WTC11 (cell line): ENCODE measurements around the gene CACNB1. TPM values are rescaled to one million over a fixed set of nuclear protein-coding genes. Genes with fewer than 3 reads are reported as not detected.
A peak's percentile ranks its signal among the peaks of the same experiment; 100 is the strongest.

ENCODE experiments used
- ATAC-seq: fragments of 200-7000 bp; cut with Tn5 transposase; 2 replicates; pipeline ENCODE4 v1.10.0; 2021; ENCODE audit warnings: mild to moderate bottlenecking, moderate library complexity
- CTCF ChIA-PET: fragments of 300-600 bp; sonication (Branson Sonifier 250); formaldehyde crosslinking; loops from one replicate; lab custom pipeline; 2021; ENCODE audit warnings: antibody characterized with exemption; lab: Charles Lee
- POLR2A ChIA-PET: fragments of 350-600 bp; sonication (Branson Sonifier 250); formaldehyde crosslinking; loops from one replicate; lab custom pipeline; 2021; ENCODE audit warnings: antibody characterized with exemption; lab: Charles Lee
- DNase-seq: peaks from one replicate; pipeline ENCODE4 v3.0.0; 2021; ENCODE audit warnings: low spot score
- H3K27ac Mint-ChIP-seq: 2 replicates; pipeline ENCODE4 v1.8.0; 2021; ENCODE audit warnings: mixed read lengths
- H3K27me3 Mint-ChIP-seq: 2 replicates; pipeline ENCODE4 v1.8.0; 2021; ENCODE audit warnings: low read depth, mild to moderate bottlenecking, moderate library complexity, mixed read lengths
- H3K36me3 Mint-ChIP-seq: 2 replicates; pipeline ENCODE4 v1.8.0; 2021; ENCODE audit warnings: mixed read lengths
- H3K4me1 Mint-ChIP-seq: 2 replicates; pipeline ENCODE4 v1.8.0; 2022; ENCODE audit warnings: mixed read lengths
- H3K4me3 Mint-ChIP-seq: 2 replicates; pipeline ENCODE4 v1.8.0; 2021; ENCODE audit warnings: mild to moderate bottlenecking, moderate library complexity, mixed read lengths
- H3K9me3 Mint-ChIP-seq: 2 replicates; pipeline ENCODE4 v1.8.0; 2021; ENCODE audit warnings: mixed read lengths
- CREM ChIP-seq: sonication (generic); formaldehyde crosslinking; IDR thresholded peaks from 2 replicates; pipeline ENCODE4 v1.8.1; 2022; ENCODE audit warnings: mild to moderate bottlenecking, missing genetic modification reagents, moderate library complexity
- EMX1 ChIP-seq: fragments of 250-450 bp; sonication (Bioruptor Pico); IDR thresholded peaks from 2 replicates; pipeline ENCODE4 v1.8.0; 2021; ENCODE audit warnings: mild to moderate bottlenecking
- ETV6 ChIP-seq: sonication (generic); formaldehyde crosslinking; IDR thresholded peaks from 2 replicates; pipeline ENCODE4 v1.8.1; 2022; ENCODE audit warnings: mild to moderate bottlenecking, missing genetic modification reagents
- FOXJ3 ChIP-seq: sonication (generic); formaldehyde crosslinking; IDR thresholded peaks from 2 replicates; pipeline ENCODE4 v1.9.0; 2021; ENCODE audit warnings: missing genetic modification reagents, mild to moderate bottlenecking, borderline replicate concordance
- NR1H2 ChIP-seq: sonication (generic); formaldehyde crosslinking; IDR thresholded peaks from 2 replicates; pipeline ENCODE4 v1.9.0; 2021; ENCODE audit warnings: mild to moderate bottlenecking, moderate library complexity, missing genetic modification reagents
- TCF7 ChIP-seq: sonication (generic); formaldehyde crosslinking; IDR thresholded peaks from 2 replicates; pipeline ENCODE4 v1.8.0; 2022; ENCODE audit warnings: mild to moderate bottlenecking, low read depth, missing genetic modification reagents, moderate library complexity
- total RNA-seq: library from RNA; stranded (reverse); gene quantifications from 3 replicates; pipeline ENCODE4 v1.2.3, GENCODE V29; 2021
- TF ChIP-seq, protein P1 (sequence below): fragments of 200-600 bp; IDR thresholded peaks from 2 replicates; pipeline ENCODE4 v1.8.0; 2022; ENCODE audit warnings: antibody characterized with exemption
- TF ChIP-seq, protein P2 (sequence below): sonication (generic); formaldehyde crosslinking; IDR thresholded peaks from 2 replicates; pipeline ENCODE4 v1.8.1; 2022; ENCODE audit warnings: mild to moderate bottlenecking, missing genetic modification reagents, moderate library complexity, borderline replicate concordance
- TF ChIP-seq, protein P3 (sequence below): sonication (generic); formaldehyde crosslinking; IDR thresholded peaks from 2 replicates; pipeline ENCODE4 v1.8.0; 2023; ENCODE audit warnings: missing genetic modification reagents, mild to moderate bottlenecking, borderline replicate concordance
- TF ChIP-seq, protein P4 (sequence below): sonication (generic); formaldehyde crosslinking; IDR thresholded peaks from 2 replicates; pipeline ENCODE4 v1.8.0; 2023; ENCODE audit warnings: missing genetic modification reagents
- TF ChIP-seq, protein P5 (sequence below): sonication (generic); formaldehyde crosslinking; IDR thresholded peaks from 2 replicates; pipeline ENCODE4 v1.8.1; 2022; ENCODE audit warnings: low read depth, mild to moderate bottlenecking, moderate library complexity, missing genetic modification reagents, borderline replicate concordance
- TF ChIP-seq, protein P6 (sequence below): sonication (generic); formaldehyde crosslinking; IDR thresholded peaks from 2 replicates; pipeline ENCODE4 v1.8.1; 2023; ENCODE audit warnings: mild to moderate bottlenecking, missing genetic modification reagents, moderate library complexity
- TF ChIP-seq, protein P7 (sequence below): fragments of 250-450 bp; sonication (Bioruptor Pico); IDR thresholded peaks from 2 replicates; pipeline ENCODE4 v1.9.0; 2021; ENCODE audit warnings: moderate library complexity, mild to moderate bottlenecking, inconsistent platforms, borderline replicate concordance

CACNB1 gene
- total RNA-seq, 1 experiment from 2014 or later: 17.0 TPM

DNA sequence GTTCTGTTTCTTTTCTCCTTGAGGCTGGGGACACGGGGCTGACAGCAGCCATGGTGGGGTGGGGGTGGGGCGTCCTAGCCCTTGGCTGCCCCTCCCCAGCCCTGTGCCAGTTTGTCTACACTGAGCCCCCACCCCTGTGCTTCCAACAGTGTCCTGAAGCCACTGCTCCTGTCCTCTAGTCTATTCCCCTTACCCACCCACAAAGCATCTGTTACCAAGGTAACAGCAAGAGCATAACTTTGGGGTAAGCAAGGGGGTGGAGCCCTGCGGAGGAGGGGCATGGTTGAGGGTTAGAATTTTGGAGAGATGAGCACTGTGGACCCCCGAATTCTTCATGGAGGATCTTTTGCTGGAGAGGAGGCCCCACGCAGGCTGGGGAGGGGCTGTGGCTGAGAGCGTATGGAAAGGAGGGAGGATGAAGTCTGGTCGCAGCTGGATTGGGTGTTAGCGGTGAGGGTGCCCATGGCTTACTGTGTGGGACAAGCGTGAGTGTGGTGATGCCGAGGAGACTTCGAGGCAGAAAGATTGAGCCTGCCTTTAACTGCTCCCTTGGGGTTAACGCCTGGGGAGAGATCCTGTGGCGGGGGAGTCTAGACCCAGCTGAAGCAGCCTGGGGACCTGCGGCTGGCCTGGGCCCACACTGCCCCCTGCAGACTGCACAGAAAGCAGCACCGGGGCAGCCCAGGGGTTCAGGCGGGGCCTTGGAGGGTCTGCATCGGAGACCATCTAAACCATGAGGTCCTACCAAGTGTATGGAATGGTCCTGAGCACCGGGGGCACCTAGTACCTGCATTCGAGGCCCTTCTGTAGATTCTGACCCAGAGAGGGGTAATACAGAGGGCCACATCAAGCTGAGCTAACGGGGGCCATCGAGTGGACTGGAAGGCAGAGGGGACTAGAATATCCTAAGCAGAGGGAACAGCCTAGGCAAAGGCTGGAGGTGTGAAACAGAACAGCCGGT lies 34.4 kb upstream of the CACNB1 start (continued):
- TF ChIP-seq, protein P1, sequence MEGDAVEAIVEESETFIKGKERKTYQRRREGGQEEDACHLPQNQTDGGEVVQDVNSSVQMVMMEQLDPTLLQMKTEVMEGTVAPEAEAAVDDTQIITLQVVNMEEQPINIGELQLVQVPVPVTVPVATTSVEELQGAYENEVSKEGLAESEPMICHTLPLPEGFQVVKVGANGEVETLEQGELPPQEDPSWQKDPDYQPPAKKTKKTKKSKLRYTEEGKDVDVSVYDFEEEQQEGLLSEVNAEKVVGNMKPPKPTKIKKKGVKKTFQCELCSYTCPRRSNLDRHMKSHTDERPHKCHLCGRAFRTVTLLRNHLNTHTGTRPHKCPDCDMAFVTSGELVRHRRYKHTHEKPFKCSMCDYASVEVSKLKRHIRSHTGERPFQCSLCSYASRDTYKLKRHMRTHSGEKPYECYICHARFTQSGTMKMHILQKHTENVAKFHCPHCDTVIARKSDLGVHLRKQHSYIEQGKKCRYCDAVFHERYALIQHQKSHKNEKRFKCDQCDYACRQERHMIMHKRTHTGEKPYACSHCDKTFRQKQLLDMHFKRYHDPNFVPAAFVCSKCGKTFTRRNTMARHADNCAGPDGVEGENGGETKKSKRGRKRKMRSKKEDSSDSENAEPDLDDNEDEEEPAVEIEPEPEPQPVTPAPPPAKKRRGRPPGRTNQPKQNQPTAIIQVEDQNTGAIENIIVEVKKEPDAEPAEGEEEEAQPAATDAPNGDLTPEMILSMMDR: peak; percentile 67
- TF ChIP-seq, protein P2, sequence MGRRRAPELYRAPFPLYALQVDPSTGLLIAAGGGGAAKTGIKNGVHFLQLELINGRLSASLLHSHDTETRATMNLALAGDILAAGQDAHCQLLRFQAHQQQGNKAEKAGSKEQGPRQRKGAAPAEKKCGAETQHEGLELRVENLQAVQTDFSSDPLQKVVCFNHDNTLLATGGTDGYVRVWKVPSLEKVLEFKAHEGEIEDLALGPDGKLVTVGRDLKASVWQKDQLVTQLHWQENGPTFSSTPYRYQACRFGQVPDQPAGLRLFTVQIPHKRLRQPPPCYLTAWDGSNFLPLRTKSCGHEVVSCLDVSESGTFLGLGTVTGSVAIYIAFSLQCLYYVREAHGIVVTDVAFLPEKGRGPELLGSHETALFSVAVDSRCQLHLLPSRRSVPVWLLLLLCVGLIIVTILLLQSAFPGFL (CRISPR knock-in tag): no peak
- no peak for TF ChIP-seq NR1H2
- no peak for TF ChIP-seq TCF7
- 0 out of 2 replicates have a peak, but pooled peaks have one; percentile 19 for TF ChIP-seq ETV6 (CRISPR knock-in tag)
- TF ChIP-seq FOXJ3 (CRISPR knock-in tag): no peak
- TF ChIP-seq, protein P3, sequence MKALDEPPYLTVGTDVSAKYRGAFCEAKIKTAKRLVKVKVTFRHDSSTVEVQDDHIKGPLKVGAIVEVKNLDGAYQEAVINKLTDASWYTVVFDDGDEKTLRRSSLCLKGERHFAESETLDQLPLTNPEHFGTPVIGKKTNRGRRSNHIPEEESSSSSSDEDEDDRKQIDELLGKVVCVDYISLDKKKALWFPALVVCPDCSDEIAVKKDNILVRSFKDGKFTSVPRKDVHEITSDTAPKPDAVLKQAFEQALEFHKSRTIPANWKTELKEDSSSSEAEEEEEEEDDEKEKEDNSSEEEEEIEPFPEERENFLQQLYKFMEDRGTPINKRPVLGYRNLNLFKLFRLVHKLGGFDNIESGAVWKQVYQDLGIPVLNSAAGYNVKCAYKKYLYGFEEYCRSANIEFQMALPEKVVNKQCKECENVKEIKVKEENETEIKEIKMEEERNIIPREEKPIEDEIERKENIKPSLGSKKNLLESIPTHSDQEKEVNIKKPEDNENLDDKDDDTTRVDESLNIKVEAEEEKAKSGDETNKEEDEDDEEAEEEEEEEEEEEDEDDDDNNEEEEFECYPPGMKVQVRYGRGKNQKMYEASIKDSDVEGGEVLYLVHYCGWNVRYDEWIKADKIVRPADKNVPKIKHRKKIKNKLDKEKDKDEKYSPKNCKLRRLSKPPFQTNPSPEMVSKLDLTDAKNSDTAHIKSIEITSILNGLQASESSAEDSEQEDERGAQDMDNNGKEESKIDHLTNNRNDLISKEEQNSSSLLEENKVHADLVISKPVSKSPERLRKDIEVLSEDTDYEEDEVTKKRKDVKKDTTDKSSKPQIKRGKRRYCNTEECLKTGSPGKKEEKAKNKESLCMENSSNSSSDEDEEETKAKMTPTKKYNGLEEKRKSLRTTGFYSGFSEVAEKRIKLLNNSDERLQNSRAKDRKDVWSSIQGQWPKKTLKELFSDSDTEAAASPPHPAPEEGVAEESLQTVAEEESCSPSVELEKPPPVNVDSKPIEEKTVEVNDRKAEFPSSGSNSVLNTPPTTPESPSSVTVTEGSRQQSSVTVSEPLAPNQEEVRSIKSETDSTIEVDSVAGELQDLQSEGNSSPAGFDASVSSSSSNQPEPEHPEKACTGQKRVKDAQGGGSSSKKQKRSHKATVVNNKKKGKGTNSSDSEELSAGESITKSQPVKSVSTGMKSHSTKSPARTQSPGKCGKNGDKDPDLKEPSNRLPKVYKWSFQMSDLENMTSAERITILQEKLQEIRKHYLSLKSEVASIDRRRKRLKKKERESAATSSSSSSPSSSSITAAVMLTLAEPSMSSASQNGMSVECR: no peak
- no peak for TF ChIP-seq CREM (CRISPR knock-in tag)
- TF ChIP-seq EMX1 (CRISPR knock-in tag): no peak
- TF ChIP-seq, protein P4, sequence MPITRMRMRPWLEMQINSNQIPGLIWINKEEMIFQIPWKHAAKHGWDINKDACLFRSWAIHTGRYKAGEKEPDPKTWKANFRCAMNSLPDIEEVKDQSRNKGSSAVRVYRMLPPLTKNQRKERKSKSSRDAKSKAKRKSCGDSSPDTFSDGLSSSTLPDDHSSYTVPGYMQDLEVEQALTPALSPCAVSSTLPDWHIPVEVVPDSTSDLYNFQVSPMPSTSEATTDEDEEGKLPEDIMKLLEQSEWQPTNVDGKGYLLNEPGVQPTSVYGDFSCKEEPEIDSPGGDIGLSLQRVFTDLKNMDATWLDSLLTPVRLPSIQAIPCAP (CRISPR knock-in tag): no peak

DNA sequence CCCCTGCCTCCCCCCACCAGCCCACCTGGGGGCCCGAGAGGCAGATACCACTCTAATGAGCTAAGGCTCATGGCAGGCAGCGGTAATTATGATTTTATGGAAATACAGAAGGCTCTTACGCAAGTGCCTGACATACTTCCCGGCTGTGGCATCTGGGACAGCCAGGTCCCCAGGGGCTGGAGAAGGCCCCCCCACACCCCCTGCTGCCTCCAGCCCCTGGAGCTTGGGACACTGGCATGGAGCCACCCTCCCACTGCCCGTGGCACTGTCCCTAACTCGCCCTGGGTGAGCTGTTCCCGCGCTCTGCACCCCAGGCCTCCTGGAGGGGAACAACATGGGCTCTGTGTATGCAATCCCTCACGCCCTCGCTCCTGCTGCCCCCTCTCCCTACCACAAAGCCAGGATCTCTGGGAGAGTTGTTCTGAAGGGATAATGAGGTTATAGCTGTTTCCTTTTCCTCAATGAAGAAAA lies 33.7 kb upstream of the CACNB1 start:
- Mint-ChIP-seq H3K36me3 (no peaks in the 10 kb centered on the region), H3K4me1 (peaks cover 19% of the 10 kb centered on the region), H3K27ac (no peak overlapping the region), H3K4me3 (peak overlapping the region; percentile 58), H3K27me3 (peaks cover 14% of the 10 kb centered on the region; the same call in 1 of the 2 replicates), H3K9me3 (no peaks in the 10 kb centered on the region)
- TF ChIP-seq, protein P5, sequence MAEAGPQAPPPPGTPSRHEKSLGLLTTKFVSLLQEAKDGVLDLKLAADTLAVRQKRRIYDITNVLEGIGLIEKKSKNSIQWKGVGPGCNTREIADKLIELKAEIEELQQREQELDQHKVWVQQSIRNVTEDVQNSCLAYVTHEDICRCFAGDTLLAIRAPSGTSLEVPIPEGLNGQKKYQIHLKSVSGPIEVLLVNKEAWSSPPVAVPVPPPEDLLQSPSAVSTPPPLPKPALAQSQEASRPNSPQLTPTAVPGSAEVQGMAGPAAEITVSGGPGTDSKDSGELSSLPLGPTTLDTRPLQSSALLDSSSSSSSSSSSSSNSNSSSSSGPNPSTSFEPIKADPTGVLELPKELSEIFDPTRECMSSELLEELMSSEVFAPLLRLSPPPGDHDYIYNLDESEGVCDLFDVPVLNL (CRISPR knock-in tag): no peak
- TF ChIP-seq, protein P6, sequence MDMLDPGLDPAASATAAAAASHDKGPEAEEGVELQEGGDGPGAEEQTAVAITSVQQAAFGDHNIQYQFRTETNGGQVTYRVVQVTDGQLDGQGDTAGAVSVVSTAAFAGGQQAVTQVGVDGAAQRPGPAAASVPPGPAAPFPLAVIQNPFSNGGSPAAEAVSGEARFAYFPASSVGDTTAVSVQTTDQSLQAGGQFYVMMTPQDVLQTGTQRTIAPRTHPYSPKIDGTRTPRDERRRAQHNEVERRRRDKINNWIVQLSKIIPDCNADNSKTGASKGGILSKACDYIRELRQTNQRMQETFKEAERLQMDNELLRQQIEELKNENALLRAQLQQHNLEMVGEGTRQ (CRISPR knock-in tag): no peak
- TF ChIP-seq, protein P7, sequence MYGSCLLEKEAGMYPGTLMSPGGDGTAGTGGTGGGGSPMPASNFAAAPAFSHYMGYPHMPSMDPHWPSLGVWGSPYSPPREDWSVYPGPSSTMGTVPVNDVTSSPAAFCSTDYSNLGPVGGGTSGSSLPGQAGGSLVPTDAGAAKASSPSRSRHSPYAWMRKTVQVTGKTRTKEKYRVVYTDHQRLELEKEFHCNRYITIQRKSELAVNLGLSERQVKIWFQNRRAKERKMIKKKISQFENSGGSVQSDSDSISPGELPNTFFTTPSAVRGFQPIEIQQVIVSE (CRISPR knock-in tag): no peak
- DNase-seq (no peak), ATAC-seq (no peak)
- ChIA-PET CTCF (interaction anchor here (0.6 to 5.7 kb wide), 15 partner anchors 8 to 408 kb away, joined by 3 to 112 read pairs (median 15); partner anchors contain the start of gene ARL5C), POLR2A (interaction anchor here (1.1 kb wide), 1 partner anchor 25 kb away, joined by 4 read pairs; no protein-coding TSS in a partner anchor)
